CD14-positive monocyte (primary cell): ENCODE measurements around the gene TMEM175. TPM values are rescaled to one million over a fixed set of nuclear protein-coding genes. Genes with fewer than 3 reads are reported as not detected.
A peak's percentile ranks its signal among the peaks of the same experiment; 100 is the strongest.
"Not testable (repeated sequence)": the region's sequence is repeated elsewhere in the genome, so short reads cannot be mapped to it uniquely, and the experiment has no call there.

Experiments
- DNase-seq, 3 donors: peaks; one replicate each; pipeline ENCODE4 v3.0.0-alpha.2; 2011 to 2022
- H2AFZ ChIP-seq: 2 replicates; pipeline ENCODE4 v1.6.0; 2012; ENCODE audit warnings: mild to moderate bottlenecking, low read depth, low read length, inconsistent platforms; ENCODE audit not compliant: insufficient read depth, poor library complexity, severe bottlenecking
- H3K27ac ChIP-seq, 2 donors: 1 replicate in 1 of 2; 2 replicates in 1 of 2; pipeline ENCODE4 v1.5.1; 2012 to 2013; ENCODE audit warnings: low read length in 2 of 2, control low read depth in 1 of 2, inconsistent platforms in 1 of 2, low read depth in 1 of 2, mild to moderate bottlenecking in 1 of 2
- H3K27me3 ChIP-seq, 2 donors: one replicate each; pipeline versions ENCODE4 v1.6.0 to v1.6.1; 2011 to 2013; ENCODE audit warnings: low read length in 2 of 2; ENCODE audit not compliant: control insufficient read depth in 2 of 2, insufficient read depth in 2 of 2
- H3K36me3 ChIP-seq, 2 donors: replicated peaks in 1 of 2; 1 replicate in 1 of 2; 2 replicates in 1 of 2; pipeline versions ENCODE4 v1.5.1 to v1.6.1; 2012 to 2013; ENCODE audit warnings: low read length in 2 of 2, control low read depth in 1 of 2, inconsistent platforms in 1 of 2, mild to moderate bottlenecking in 1 of 2; ENCODE audit not compliant: insufficient read depth in 2 of 2, control insufficient read depth in 1 of 2
- H3K4me1 ChIP-seq, 2 donors: 1 replicate in 1 of 2; 2 replicates in 1 of 2; pipeline versions ENCODE4 v1.5.1 to v1.6.1; 2012 to 2013; ENCODE audit warnings: low read length in 2 of 2, control low read depth in 1 of 2, inconsistent platforms in 1 of 2, mild to moderate bottlenecking in 1 of 2, moderate library complexity in 1 of 2; ENCODE audit not compliant: insufficient read depth in 2 of 2, control insufficient read depth in 1 of 2
- H3K4me2 ChIP-seq: replicated peaks from 2 replicates; pipeline ENCODE3; 2012; ENCODE audit warnings: low read length, moderate library complexity, mild to moderate bottlenecking; ENCODE audit not compliant: poor library complexity, severe bottlenecking; ENCODE audit errors: extremely low read depth
- H3K4me3 ChIP-seq, 3 experiments: fragments of 200-600 bp in 1 of 3; sonication (generic) in 1 of 3; replicated peaks in 1 of 3; 1 replicate in 2 of 3; 2 replicates in 1 of 3; pipeline ENCODE4 v1.5.1; 2011 to 2013; ENCODE audit warnings: low read length in 3 of 3, mild to moderate bottlenecking in 3 of 3, control low read depth in 2 of 3, low read depth in 2 of 3, inconsistent platforms in 1 of 3, moderate library complexity in 1 of 3
- H3K79me2 ChIP-seq: 2 replicates; pipeline ENCODE4 v1.6.0; 2012; ENCODE audit warnings: mild to moderate bottlenecking, control low read depth, inconsistent platforms, low read length, moderate library complexity; ENCODE audit not compliant: insufficient read depth
- H3K9ac ChIP-seq: 2 replicates; pipeline ENCODE4 v1.6.0; 2017; ENCODE audit warnings: low read length, mild to moderate bottlenecking; ENCODE audit not compliant: insufficient read depth, poor library complexity, severe bottlenecking
- H3K9me3 ChIP-seq, 2 donors: replicated peaks in 1 of 2; 1 replicate in 1 of 2; 2 replicates in 1 of 2; pipeline versions ENCODE4 v1.5.1 to v1.6.1; 2012 to 2013; ENCODE audit warnings: low read length in 2 of 2, control low read depth in 1 of 2; ENCODE audit not compliant: control insufficient read depth in 1 of 2, insufficient read depth in 1 of 2
- H4K20me1 ChIP-seq: 2 replicates; pipeline ENCODE4 v1.6.0; 2012; ENCODE audit warnings: mild to moderate bottlenecking, low read length, control low read depth, moderate library complexity; ENCODE audit not compliant: insufficient read depth
- H3K27ac Mint-ChIP-seq, 7 donors: one replicate each; pipeline ENCODE4 v1.8.0; 2020; ENCODE audit warnings: mild to moderate bottlenecking in 7 of 7, mixed read lengths in 7 of 7, moderate library complexity in 6 of 7, inconsistent platforms in 2 of 7
- H3K27me3 Mint-ChIP-seq, 3 donors: one replicate each; pipeline ENCODE4 v1.8.0; 2021 to 2022; ENCODE audit warnings: low read depth in 3 of 3, mild to moderate bottlenecking in 3 of 3, mixed read lengths in 3 of 3, moderate library complexity in 3 of 3, inconsistent platforms in 1 of 3
- H3K36me3 Mint-ChIP-seq, 2 donors: one replicate each; pipeline ENCODE4 v1.8.0; 2020; ENCODE audit warnings: mixed read lengths in 2 of 2, inconsistent platforms in 1 of 2, mild to moderate bottlenecking in 1 of 2
- H3K4me1 Mint-ChIP-seq: one replicate; pipeline ENCODE4 v1.8.0; 2020; ENCODE audit warnings: mild to moderate bottlenecking, mixed read lengths
- H3K4me3 Mint-ChIP-seq, 2 donors: one replicate each; pipeline ENCODE4 v1.8.0; 2020; ENCODE audit warnings: mild to moderate bottlenecking in 2 of 2, mixed read lengths in 2 of 2, moderate library complexity in 1 of 2
- H3K9me3 Mint-ChIP-seq, 7 donors: one replicate each; pipeline ENCODE4 v1.8.0; 2020 to 2022; ENCODE audit warnings: mixed read lengths in 7 of 7, mild to moderate bottlenecking in 6 of 7, moderate library complexity in 6 of 7, inconsistent platforms in 2 of 7
- WGBS: methylation state at CpG from one replicate; pipeline ENCODE4 v1.1.5; 2013; ENCODE audit warnings: missing lambda C conversion rate; ENCODE audit not compliant: insufficient coverage; 5-methylcytosine and 5-hydroxymethylcytosine counted together
- intact Hi-C, 2 donors: fragments of 100-400 bp; cut with micrococcal nuclease; formaldehyde crosslinking; loops; one replicate each; pipeline versions ENCODE4 v1.15.0 to v1.15.1; 2023
- polyA plus RNA-seq, 3 donors: library from polyadenylated mRNA; depleted of rRNA in 1 of 3; unstranded in 2 of 3; stranded (reverse) in 1 of 3; fragments of 300-500 nt in 2 of 3; fragments of >200 nt in 1 of 3; fragmentation: Illumina TruSeq in 2 of 3; gene quantifications; 1 replicate in 2 of 3; 2 replicates in 1 of 3; pipeline ENCODE4 v1.2.3, GENCODE V29; 2012 to 2021
- TF ChIP-seq, protein P1 (sequence below): fragments of 200-600 bp; IDR thresholded peaks from one replicate; pipeline ENCODE4 v1.8.0; 2022; ENCODE audit warnings: antibody characterized with exemption, mild to moderate bottlenecking

The TMEM175 gene
- polyA plus RNA-seq, 3 donors: 18.9 to 216 (median 20.7) TPM

DNA sequence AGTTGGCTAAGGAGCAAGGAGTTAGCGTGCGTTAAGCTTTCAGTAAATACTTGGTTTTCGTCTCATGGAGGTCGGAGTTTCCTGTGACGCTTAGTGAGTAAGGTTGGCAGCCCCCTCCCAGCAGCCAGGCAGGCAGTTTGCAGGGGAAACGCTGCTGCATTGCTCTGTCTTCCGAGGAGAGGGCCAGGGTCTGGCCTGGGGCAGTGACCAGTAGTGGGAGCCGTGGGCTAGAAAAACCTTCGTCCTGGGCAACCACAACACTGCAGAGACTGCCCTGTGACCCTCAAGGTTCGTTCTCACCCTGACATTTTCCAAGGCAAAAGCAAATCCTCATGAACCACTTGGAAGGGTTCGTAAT is 432 bp downstream of the TMEM175 start:
- Histone ChIP-seq H4K20me1 (peaks cover 44% of the 10 kb centered on the region), H3K9me3 (no peaks in the 10 kb centered on the region), H3K4me3 (peak overlapping the region; percentile 90 to 97 (median 92)), H3K4me2 (peak overlapping the region; percentile 84), H3K4me1 (peaks cover 73 to 80% of the 10 kb centered on the region in 2 donors), H3K36me3 (no peaks in the 10 kb centered on the region), H2AFZ (peak overlapping the region; percentile 88), H3K9ac (peak overlapping the region; percentile 100), H3K27me3 (no peaks in the 10 kb centered on the region), H3K27ac (peak overlapping the region; percentile 84 to 98), H3K79me2 (peaks cover 88% of the 10 kb centered on the region)
- intact Hi-C loops: loop anchor here in 1 of 2 donors (5.0 to 10.0 kb wide), 2 partner anchors 238 to 360 kb away; no protein-coding TSS in a partner anchor
- peaks cover 1 to 13% of the 10 kb centered on the region in 2 donors for H3K36me3 Mint-ChIP-seq
- TF ChIP-seq, protein P1, sequence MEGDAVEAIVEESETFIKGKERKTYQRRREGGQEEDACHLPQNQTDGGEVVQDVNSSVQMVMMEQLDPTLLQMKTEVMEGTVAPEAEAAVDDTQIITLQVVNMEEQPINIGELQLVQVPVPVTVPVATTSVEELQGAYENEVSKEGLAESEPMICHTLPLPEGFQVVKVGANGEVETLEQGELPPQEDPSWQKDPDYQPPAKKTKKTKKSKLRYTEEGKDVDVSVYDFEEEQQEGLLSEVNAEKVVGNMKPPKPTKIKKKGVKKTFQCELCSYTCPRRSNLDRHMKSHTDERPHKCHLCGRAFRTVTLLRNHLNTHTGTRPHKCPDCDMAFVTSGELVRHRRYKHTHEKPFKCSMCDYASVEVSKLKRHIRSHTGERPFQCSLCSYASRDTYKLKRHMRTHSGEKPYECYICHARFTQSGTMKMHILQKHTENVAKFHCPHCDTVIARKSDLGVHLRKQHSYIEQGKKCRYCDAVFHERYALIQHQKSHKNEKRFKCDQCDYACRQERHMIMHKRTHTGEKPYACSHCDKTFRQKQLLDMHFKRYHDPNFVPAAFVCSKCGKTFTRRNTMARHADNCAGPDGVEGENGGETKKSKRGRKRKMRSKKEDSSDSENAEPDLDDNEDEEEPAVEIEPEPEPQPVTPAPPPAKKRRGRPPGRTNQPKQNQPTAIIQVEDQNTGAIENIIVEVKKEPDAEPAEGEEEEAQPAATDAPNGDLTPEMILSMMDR: no peak
- H3K4me1 Mint-ChIP-seq: peaks cover 69% of the 10 kb centered on the region
- H3K27me3 Mint-ChIP-seq: peaks cover 0 to 3% (median 3%) of the 10 kb centered on the region in 3 donors
- peak overlapping the region; percentile 95 to 99 (median 97) for H3K27ac Mint-ChIP-seq
- H3K4me3 Mint-ChIP-seq: peak overlapping the region; percentile 96 to 98
- WGBS: 0% methylated on average over 6 of the region's 11 CpGs
- DNase-seq: peak in 2 of 3 donors; percentile 13 to 71
- no peaks in the 10 kb centered on the region for H3K9me3 Mint-ChIP-seq

DNA sequence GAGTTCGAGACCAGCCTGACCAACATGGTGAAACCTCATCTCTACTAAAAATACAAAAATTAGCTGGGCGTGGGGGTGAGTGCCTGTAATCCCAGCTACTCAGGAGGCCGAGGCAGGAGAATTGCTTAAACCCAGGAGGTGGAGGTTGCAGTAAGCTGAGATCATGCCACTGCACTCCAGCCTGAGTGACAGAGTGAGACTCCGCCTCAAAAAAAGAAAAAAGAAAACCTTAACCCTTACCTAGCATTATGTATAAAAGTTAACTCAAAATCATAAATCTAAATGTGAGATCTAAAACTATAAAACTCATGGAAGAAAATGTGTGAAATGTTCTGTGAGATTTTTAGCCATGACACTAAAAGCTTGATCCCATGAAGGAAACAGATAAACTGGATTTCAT is 7.2 kb downstream of the TMEM175 start:
- H4K20me1 ChIP-seq, H3K27ac ChIP-seq, H3K9me3 ChIP-seq, H3K4me3 ChIP-seq, H3K4me3 Mint-ChIP-seq, H3K9ac ChIP-seq, H3K27me3 ChIP-seq, H3K27me3 Mint-ChIP-seq, H3K9me3 Mint-ChIP-seq, H3K27ac Mint-ChIP-seq, DNase-seq, H2AFZ ChIP-seq, H3K4me2 ChIP-seq: not testable (repeated sequence)
- intact Hi-C loops: loop anchor here (5.0 to 10.0 kb wide), 2 partner anchors 33 to 245 kb away; partner anchors contain the start of gene DGKQ (in 1 of the 2)
- Histone ChIP-seq H3K4me1 (peaks cover 36 to 40% of the 10 kb centered on the region in 2 donors), H3K79me2 (peaks cover 44% of the 10 kb centered on the region), H3K36me3 (peaks cover 3 to 12% of the 10 kb centered on the region in 2 donors)
- WGBS: no CpG with 5 or more reads among the region's 4 CpGs
- peaks cover 6 to 13% of the 10 kb centered on the region in 2 donors for H3K36me3 Mint-ChIP-seq
- peaks cover 47% of the 10 kb centered on the region for H3K4me1 Mint-ChIP-seq
